GM19372 (cell line): ENCODE measurements around the gene OXCT1.
"Not testable (repeated sequence)": the region's sequence is repeated elsewhere in the genome, so short reads cannot be mapped to it uniquely, and the experiment has no call there.

Experiments used
- ATAC-seq: cut with Tn5 transposase; IDR thresholded peaks from one replicate; pipeline ENCODE4 v1.9.1; 2021; ENCODE audit warnings: mild to moderate bottlenecking, low read depth, moderate library complexity; ENCODE audit not compliant: unreplicated experiment

Gene OXCT1

DNA sequence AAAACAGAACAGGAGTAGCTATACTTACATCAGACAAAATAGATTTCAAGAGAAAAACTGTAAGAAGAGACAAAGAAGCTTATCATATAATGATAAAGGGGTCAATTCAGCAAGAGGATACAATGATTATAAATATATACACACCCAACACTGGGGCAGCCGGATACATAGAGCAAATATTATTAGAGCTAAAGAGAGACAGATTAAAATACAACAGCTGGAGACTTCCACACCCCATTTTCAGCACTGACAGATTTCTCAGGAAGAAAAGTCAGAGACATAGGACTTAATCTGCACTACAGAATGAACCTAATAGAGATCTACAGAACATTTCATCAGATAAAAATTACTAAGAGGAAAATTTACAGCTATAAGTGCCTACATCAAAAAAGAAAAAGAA is 35.7 kb downstream of the OXCT1 start:
- ATAC-seq: no peak

DNA sequence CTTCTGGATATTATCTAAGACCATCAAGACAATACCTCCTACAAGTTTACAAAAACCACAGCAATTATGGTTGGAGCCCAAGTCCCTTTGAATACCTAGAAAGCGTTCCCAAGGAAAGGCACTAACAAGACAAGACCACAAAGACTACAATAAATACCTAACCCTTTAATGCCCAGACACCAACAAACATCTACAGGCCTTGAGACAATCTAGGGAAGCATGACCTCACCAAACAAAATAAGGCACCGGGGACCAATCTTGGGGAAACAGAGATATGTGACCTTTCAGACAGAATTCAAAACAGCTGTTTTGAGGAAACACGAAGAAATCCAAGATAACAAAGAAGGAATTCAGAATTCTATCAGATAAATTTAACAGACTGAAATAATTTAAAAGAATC is 37.8 kb downstream of the OXCT1 start:
- ATAC-seq: no peak

DNA sequence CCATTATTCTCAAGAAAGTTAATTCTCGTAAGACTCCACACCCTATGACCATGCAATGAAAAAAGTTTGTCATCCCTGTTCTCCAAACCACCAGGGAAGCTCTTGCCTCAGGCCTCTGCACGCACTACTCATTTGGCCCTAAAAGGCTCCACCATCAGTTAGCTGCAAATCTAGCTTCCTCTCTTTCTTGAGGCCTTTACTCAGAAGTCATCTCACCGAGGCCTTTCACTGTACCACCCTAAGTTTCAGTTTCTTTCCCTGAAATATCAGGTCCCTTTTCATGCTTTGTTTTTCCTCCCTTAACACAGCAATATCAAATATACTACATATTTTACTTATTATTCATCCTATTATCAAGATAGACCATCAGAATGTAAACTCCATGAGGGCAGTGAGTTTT is 39.1 kb downstream of the OXCT1 start:
- no peak for ATAC-seq

DNA sequence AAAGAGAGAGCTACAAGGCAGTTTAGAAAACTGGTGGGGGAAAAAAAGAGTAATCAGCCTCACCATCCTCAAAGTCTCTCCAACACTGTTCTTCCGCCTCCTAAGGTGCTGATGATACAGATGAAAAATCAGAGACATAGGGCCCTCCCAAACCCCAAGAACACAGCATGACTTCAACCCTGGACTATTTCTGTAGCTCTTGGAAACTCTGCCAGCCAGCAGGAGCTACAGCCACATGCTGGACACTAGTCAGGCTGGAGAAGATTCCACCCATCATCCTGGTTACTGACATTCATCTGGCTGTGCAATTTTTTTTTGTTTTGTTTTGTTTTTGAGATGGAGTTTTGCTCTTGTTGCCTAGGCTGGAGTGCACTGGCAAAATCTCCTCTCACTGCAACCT is 42.4 kb downstream of the OXCT1 start:
- ATAC-seq: no peak

DNA sequence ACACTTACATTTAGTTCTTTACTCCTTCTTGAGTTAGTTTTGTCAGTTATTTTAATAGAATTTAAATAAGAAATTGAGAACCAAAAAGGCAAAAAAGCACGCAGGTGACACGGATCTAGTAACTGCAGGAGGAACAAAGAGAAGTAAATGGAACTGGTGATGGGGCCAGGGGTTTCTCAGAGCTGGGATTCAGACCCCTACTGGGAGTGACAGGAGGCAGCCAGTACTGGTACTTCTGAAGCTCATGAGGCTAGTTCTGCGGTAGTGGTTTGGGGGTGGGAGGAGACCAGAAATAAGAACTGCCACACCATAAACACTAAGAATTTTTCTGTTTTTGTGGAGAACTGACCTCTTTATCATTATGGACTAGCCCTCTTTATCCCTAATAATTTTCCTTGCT is 48.2 kb downstream of the OXCT1 start:
- no peak for ATAC-seq

DNA sequence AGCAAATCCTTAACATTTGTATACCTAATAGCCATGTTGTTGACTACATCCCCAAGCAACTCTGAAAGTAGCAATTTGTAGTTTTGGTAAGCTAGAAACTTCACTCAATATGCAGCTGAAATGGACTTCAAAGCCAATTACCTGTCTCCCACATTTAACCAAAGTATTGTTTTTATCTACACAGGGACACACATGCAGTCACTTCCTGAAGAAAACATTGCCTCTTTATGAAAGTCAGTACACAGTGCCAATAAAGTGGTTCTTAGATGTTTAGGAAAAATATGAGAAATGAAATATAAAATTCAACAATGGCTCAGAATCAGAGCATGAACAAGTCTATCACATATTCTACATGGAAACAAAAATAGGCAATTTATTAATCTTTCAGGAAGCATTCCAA is 49.2 kb downstream of the OXCT1 start:
- no peak for ATAC-seq

DNA sequence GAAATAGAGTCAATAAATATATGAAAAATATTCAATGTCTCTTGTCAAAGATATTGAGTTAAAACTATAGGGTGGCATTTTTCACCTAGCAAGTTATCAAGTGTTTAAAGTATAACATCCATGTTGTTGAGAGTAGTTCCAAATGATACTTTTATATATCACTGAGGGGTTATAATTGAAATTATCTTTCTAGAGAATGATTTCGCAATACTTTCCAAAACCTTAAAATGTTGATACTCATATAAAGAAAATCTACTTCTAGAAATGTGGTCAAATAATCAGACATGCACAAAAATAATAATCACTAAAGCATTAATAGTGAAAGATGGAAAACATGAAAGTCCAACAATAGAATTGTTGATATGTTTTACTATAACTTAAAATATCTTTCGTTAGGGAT is 50.1 kb downstream of the OXCT1 start:
- no peak for ATAC-seq

DNA sequence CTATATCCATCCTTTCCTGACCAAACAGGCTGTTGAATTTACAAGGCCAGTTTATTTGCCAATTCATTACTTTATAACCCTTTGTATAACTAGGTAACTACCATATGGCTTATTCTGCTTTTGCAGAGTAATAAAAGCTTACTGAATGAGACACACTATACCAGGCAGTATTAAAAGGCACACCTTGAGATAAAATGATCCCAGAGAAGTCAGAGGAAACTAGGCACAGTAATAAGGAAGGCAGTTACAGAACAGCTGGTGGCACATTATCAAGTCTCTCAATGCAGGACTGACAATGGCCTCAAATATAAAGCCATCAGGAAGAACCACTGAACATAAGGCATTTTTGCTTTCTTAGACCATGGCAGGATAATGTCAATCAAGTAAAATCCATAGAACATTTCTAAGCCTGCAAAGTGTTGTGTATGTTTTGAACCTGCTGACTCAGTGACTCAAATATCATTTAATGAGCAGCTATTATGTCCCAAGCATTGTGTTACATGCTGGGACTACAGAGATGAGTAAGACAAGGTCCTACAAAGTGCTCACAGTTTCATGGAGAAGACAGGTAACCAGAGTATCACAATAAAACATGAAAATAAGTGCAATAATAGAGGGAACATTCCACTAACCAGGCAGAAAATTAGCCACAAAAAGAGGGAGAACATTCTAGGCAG is 52.5 kb downstream of the OXCT1 start:
- ATAC-seq: no peak

DNA sequence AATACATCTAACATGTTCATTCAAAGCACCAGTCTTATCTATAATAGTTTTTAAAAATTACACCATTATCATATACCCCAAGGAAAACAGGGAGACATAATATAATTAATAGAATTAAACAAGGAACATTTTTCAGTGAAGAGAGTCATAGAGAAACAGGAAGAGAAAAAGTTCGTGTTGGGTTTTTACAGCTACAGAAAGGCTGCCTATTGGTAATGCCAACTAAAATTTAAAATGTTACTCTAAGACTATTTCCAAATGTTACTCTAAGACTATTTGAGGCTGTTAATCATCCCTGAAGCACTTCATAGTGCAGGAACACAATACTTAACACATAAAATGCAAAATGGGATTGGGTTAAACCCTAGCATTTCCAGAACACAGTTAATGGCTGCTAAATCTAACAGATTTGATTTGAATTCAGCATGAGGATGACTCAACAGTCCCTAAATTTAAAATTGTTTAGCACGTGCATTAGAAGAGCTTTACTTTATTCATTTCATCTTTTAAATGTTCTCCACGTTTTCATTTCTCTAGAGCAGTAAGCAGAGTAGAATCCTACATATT is 54.5 kb downstream of the OXCT1 start:
- no peak for ATAC-seq

DNA sequence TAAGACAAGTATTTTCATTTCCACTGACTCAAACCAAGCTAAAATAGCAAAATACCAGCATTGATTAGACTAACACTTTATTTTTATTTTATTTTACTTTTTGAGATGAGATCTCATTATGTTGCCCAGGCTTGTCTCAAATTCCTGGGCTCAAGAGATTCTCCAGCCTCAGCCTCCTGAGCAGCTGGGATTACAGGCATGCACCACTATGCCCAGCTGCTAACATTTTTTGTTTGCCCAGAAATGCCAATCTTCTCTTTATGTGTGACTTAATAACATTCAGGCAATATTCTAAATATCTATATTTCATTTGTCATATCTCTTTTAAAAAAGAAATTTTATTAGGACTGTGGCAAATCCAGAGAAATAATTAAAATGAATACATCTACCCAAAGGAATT is 55.0 kb downstream of the OXCT1 start:
- ATAC-seq: no peak

DNA sequence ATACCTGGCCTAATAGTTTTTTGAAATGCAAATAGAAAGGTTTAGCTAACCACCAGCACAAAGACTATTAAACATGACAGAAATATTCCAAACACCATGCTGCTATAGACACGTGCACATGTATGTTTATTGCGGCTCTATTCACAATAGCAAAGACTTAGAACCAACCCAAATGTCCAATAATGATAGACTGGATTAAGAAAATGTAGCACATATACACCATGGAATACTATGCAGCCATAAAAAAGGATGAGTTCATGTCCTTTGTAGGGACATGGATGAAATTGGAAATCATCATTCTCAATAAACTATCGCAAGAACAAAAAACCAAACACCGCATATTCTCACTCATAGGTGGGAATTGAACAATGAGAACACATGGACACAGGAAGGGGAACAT is 55.9 kb downstream of the OXCT1 start:
- not testable (repeated sequence) for ATAC-seq

DNA sequence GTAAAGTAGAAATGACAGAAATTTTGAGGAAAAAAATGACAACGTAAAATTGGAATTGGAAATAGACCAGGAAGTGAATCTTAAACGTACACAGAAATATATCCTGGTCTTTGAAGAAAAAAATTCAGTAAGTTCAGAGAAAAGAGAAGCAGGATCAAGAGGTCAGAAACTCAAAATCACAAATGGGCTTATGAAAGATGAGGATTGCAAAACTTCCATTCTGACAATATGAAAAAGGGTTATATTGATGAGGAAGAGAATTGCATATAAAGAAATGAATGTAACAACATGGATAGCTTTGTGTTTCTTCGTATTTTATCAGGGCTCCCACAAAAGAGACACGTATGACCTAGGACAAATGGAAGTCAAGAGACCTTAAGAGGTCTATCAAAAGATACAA is 58.1 kb downstream of the OXCT1 start:
- no peak for ATAC-seq

DNA sequence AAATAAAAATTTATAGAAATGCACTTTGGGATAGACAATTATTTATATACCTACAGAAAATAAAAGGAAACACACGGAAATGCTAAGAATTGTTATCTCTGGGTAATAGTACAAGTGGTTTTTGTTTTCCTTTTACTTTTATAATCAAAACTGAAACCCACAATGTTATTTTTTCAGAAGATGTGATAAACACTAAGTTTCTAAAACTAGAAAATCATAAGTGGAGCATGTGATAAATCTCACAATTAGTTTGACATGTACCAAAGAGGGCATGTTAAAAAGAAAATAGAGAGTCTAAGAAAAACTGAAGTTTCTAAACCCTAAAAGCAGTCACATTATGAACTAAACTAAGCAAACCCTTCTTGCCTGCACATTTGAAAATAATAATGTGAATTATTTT is 61.1 kb downstream of the OXCT1 start:
- ATAC-seq: no peak

DNA sequence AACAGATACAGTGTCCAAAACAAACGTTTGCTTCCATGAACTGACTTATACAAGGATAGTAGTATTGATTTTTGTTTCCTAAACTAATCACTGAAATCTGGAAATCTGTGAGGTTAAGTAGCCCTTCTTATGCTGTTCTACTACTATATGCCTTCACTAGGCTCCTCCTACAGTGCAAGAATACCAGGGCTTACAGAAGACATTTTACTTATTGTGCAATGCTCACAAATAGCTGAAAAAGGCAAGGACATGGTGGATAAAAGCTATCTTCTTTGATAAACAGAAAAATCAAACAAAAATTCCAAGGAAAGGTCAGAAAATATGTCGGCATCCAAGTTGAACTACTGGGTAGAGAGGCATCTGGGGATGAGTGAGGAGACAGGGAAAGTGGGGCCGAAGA is 61.9 kb downstream of the OXCT1 start:
- ATAC-seq: no peak

DNA sequence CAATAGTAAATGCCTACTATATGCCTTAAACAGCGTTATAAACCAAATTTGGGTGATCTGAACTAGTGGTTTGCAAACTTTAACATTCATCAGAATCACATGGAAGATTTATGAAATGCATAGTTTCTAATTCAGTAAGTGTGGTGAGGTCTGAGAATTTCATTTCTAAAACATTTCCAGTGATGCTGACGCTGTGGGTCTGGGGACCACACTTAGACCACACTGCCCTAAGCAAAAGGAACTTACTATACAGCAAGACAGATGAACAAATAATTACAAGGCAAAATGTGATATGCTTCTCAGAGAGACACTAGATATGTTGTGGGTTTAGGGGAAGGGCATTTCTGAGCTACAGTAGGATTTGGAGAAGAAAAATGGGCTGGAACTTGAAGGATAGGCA is 72.6 kb downstream of the OXCT1 start:
- ATAC-seq: no peak

DNA sequence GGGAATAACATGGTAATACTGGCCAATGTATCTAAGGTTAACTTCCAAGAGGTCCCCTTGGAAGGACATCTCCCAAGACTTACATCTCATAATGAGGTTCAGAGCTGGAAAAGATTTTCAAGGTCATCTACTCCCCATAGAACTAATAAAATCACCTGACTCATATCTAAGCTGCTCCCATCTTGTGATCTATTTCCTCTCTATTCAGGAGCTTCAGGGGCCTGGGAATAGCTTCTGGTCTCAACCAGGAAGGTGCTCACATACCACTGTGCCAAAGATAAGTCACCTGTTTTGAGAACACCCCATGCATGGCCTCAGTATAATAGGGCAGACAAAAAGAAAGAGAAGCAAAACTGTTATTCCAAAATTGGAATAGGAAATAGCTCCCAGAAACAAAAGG is 74.2 kb downstream of the OXCT1 start:
- no peak for ATAC-seq

DNA sequence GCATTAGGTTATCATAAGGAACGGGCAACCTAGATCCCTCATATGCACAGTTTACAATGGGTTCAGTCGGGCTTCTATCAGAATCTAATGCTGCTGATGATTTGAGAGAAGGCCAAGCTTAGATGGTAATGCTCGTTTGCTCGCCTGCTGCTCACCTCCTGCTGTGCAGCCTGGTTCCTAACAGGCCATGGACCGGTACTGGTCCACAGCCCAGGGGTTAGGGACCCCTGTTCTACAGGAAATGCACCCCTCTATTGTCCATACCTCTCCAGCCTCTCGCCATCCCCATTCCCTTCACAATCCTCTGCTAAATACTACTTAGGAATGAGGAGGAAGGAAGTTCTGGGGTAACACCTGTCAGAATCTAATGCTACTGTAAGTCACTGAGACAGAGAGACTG is 75.1 kb downstream of the OXCT1 start:
- ATAC-seq: no peak

DNA sequence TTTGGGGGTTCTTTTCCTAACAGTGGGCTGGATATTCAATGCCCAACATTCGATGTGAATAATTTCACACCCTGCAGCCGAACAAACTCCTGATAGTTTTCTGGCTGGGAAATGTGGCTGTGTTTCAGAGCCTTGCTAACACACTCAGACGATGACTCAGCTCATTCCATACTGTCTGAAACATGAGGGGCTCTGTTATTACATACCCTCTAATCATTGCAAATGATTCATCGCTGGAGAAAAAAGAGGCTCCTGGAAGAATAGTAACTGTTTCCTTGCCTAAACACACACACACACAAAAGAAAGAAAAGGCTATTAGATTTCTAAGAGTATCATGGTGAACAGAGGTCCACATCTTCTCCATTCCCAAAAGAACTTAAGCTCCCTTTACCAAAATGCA is 75.8 kb downstream of the OXCT1 start:
- ATAC-seq: no peak

DNA sequence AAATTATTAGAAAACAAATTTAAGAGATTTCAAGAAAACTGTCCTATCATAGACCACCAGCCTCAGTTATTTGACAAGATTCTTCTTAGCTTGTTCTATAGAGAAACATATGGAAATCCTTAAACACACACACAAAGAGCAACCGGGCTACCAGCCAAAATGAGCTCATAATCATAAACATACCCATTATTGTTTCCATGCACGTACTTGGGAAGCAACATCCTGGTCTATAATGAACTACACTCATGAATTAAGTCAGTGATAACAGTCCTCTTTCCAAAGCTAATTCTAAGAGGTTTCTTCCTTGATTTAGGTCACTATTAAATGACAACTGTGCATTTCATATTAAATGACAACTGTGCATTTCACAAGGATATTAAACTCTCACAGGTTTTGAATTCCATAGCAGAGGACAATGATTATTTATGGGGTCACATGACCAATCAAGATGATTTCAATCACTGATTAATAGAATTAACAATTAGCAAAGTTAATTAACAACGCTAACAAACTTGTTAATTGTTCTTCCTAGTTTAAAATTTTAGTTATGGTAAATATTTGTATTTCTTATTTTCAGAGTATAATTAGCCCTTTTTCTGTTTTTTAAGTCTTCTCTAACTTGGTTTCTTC is 77.0 kb downstream of the OXCT1 start:
- ATAC-seq: no peak

DNA sequence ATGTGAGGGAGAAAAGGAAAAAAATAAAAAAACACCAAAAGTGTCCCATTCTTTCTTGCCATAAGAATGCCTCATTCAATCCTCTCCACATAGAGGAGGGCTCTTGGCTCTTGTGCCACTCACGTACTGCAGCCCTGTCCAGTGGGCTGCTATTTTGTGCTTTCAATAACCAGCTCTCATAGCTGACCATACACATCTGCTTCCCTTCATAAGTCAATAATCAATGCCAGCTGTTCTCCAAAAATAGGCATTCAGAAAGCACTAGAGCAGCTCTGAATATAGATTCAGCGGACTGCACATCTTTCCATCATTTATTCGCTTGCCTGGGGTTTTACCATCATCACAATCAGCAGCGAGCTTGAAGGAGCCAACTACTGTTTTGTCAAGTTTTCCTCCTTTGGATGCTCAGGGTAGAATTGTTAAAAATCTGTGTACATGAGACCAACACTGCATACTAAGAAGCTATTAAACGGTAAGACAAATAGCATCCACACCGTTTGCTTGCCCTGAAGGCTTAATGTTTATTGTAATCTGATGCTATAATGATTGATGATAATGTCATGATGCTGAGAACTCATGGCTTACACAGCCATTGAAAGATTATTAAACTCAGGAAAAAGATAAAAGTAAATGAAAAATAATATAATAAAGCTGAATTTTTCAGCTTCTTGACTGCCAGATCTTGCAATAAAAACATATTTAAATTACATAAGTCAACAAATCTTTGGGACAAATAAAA is 80.0 kb downstream of the OXCT1 start:
- ATAC-seq: no peak

DNA sequence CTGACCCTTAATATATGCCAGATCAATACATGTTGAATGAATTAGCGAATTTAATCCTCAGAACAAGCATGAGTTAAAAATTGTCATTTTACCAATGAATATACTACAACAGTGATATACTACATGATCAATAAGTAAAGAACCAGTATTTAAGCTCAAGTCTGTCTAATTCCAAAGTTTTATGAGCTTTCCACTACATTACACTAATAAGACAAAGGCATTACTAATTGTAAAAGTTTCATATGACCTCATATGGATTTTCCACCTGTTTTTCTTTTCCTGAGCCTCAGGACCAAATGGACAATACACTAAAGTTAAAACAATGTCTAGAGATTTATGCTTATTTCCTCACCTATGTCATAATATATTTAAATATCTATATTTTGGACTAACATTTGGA is 80.8 kb downstream of the OXCT1 start:
- no peak for ATAC-seq

DNA sequence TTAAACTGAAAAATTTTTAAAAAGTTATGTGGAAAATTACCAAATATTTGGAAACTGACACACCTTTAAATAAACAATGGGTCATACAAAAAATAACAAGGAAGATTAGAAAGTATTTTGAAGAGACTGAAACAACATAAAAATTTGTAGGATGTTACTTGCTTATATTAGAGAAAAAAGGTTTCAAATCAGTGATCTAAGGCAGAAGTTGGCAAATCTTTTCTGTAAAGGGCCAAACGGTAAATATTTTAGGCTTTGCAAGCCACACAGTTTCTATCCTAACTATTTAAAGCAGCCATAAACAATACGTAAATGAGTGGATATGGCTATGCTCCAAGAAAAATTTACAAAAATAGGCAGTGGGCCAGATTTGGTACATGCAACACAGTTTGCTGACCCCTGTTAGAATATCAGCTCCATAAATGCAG is 81.3 kb downstream of the OXCT1 start:
- no peak for ATAC-seq
